ENCODE results near the gene COL20A1.
"Not testable (repeated sequence)": the region's sequence is repeated elsewhere in the genome, so short reads cannot be mapped to it uniquely, and the experiment has no call there.

Gene COL20A1

GRCh38 chr20:63322146-63322932, 29.4 kb downstream of the COL20A1 start:
- no peak for DNase-seq

DNA sequence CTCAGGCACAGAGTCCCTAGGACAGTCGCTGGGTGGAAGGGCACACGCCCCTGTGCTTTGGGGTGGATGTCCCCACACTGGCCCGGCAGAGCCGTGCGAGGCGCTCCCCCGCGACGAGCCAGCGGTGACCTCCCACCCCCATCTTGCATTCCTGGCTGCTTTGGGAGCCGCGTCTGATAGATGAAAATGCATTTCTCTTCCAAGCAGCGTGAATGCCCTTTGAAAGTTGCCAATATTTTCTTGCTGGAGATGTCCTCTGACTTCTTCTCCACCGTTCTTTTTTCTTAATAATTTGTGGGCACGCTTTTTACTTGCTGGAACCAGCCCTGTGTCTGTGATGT, 29.9 kb downstream of the COL20A1 start:
- no peak for DNase-seq

DNA sequence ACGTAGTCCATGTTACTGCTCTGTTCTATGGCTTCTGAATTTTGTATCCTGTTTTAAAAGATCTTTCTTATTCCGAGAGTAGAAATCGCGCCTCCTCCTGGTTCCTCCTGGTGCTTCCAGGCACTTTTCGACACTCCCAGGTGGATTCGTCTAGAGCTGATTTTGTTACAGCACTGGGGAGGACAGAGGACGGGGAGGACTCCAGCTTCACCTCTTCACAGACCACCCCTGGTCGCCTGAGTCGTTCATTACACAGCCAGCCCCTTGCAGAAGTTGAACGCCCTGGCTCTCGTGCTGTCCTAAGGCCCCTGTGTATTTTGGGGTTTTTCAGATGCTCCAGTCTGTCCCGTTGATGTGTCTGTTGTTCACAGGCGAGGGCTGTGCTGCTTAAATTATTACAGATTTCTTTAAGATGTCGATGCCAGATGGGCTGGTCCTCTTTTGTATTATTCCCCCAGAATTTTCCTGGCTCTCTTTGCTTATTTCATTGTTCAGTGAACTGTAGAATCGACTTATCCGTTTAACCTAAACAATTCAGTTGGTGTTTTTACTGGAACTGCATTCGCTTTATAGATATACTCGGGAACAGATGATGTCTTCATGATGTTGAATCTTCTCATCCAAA, 30.5 kb downstream of the COL20A1 start:
- no peak for DNase-seq

GRCh38 chr20:63325021-63325471, 32.1 kb downstream of the COL20A1 start:
- DNase-seq = no peak

DNA sequence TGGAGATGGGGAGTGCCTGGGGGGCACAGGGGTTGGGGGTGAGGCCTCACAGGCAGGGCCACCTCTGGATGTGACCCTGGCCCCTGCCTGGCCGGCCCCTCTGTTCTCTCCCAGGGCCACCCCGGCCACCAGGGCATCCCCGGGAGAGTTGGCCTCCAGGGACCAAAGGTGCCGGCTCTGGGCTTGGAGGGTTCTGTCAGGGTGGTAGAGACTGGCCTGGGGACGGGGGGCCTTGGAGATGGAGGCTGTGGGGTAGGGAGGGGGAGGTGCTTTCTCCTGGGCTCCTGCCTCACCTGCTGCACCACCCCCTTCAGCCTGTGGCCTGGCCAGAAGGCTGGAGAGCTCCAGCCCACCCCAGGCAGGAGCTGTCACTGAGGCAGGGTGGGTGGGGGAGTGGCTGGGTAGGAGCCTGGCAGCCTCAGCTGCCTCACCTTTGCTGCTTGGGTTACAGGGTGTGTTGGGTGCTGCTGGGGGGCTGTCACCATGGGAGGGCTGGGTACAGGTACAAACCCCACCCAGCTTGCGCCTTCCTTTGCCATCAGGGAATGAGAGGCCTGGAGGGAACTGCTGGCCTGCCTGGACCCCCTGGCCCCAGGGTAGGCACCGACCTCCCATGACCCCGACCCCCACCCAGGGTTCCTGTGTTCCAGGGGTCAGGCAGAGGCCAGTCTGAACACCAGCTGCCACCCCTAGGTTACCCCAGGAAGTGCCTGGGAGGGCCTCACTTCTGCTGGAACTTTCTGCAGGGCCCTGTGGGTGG, 32.7 kb downstream of the COL20A1 start:
- no peak for DNase-seq

GRCh38 chr20:63326314-63327230, 33.6 kb downstream of the COL20A1 start:
- DNase-seq = peak; percentile 10

GRCh38 chr20:63327231-63327745, 34.3 kb downstream of the COL20A1 start:
- no peak for DNase-seq

GRCh38 chr20:63328026-63328700, 35.2 kb downstream of the COL20A1 start:
- no peak for DNase-seq

DNA sequence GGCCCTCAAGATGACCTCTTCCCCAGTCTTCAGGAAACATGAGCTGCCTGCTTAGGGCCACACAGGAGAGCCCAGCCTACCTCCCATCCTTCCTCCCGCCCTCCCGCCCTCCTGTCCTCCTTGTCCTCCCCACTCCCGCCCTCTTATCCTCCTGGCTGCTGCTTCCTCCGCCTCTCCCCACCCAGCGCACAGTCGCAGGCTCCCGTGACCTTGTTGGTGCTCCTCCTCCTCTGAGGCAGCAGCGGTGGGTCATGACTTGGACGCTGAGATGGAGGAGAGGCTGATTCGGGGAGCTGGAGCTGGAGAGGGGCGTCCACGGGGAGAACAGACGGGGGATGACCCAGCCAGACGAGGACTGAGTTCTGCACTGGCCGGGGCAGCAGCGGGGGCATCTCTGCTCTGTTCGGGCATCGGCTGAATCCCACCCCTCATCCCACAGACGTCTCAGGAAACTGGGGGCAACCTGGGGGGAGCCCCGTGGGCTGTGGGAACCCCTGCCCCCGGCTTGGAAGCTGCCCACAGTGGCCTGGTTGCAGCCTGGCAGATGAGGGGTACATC, 35.8 kb downstream of the COL20A1 start:
- no peak for DNase-seq

DNA sequence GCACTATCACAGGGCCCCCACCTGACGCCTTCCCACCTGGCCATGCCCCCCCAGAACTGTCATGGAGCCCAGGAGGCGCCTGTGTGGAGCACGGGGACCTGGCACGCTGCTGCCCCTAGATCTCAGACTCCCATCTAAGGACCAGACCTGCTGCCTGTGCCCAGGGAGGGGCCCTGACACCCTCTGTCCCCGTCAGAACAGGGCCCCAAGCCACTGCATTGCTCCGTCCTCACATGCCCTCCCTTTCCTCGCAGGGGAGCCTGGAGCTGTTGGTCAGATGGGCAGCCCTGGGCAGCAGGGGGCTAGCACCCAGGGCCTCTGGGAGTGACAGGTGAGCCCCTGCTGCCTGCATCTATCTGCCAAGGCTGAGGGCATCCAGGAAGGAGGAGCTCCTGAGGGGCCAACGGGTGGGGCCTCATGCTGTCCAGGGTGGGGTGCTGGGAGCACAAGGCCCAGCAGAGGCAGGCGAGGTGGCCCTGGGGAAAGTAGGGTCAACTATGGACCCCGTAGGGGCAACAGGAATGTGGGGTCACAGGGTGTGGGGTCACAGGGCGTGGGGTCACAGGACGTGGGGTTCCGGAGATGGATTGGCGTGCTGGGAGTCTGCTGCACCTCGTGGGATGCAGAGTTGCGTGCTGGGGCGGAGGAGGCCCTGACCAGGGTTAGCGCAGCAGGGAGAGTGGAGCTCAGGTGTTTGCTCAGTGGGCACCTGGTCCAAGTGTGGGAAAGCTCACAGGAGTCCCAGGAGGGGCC, 36.5 kb downstream of the COL20A1 start:
- no peak for DNase-seq

GRCh38 chr20:63330084-63330760, 37.2 kb downstream of the COL20A1 start:
- no peak for DNase-seq

DNA sequence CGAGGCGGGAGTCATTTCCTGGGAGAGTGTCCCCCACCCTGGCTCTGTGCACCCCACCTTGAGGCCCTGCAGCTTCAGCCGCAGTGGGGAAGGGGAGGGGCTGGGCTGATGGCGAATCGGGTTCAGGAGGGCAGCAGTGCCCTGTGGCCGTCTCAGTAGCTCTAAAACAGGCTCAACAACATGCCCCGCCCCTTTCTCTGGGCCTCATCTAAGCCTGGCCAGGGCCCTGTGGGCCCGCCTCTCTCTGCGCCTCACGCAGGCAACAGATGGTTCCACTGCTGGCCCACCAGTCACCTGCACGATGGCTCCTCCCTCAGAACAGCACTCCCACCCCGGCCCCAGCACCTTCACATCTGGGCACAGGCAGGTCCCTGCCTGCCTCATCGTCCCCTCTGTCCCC, 38.0 kb downstream of the COL20A1 start:
- no peak for DNase-seq

DNA sequence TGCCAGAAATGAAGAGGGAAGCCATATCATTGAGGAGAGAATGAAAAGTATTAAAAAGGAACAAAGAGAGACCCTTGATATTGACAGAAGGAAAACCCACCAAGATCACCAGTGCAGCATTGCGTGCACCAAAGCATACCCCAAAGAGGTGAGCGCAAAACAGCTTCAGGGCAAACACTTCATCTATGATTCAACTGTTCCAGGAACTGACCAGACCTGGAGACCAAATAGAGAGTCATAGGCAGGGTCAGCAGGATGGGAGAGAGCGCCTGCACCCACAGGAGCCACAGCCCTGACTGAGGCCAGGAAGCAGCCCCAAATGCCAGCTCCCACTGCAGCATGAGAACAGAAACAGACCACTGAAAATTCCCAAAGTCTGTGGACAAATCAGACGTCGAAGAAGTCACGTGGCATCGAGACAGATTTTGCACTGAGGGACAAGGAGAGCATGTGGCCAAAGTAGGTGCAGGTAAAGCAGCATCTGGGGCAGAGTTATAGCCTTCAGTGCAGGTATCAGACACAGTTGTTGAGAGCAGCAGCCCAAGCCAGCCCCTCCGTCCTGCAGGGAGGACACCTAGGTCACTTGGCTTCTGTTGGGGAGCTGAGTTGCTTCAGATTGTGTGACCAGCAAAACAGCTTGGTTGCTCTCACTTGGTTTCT, 38.9 kb downstream of the COL20A1 start:
- DNase-seq = no peak

- no peak for DNase-seq
Measured at GRCh38 chr20:63332488-63333240, 39.7 kb downstream of the COL20A1 start.

- DNase-seq = no peak
Measured at GRCh38 chr20:63333241-63333836, 40.4 kb downstream of the COL20A1 start.

DNA sequence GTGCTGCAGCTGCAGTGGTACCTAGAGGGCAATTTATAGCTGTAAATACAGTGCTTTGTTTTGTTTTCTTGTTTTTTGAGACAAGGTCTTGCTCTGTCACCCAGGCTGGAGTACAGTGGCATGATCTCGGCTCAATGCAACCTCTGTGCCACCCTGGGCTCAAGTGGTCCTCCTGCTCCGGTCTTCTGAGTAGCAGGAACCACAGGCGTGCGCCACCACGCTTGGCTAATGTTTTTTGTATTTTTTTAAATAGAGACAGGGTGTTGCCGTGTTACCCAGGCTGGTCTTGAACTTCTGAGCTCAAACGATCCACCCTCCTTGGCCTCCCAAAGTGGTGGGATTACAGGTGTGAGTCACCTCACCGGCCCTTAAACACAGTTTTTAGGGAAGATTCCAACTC, 41.4 kb downstream of the COL20A1 start:
- DNase-seq = no peak

DNA sequence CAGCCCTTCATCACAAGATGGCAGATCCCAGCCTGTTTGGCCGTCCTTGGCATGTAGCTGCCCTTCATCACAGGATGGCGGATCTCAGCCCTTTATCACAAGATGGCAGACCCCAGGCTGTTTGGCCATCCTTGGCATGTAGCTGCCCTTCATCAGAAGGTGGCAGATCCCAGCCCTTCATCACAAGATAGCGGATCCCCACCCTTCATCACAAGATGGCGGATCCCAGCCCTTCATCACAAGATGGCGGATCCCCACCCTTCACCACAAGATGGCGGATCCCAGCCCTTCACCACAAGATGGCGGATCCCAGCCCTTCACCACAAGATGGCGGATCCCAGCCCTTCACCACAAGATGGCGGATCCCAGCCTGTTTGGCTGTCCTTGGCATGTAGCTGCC, 42.1 kb downstream of the COL20A1 start:
- not testable (repeated sequence) for DNase-seq

DNA sequence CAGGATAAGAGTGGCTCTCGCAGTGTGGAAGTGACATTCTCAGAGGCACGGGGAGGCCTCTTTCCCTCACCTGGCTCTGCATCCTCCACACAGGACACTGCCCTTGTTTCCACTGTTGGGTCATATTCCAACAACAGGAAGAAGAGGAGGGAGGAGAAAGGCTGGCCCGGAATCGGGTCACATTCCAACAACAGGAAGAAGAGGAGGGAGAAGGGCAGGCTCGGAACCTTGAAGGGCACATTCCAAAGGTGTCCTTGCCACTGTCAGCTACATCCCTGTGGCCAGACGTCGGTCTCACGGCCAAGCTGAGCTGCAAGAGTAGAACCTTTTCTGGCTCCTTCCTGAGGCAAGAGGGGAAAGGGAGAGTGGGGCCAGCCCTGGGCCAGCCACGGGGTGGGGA, 42.7 kb downstream of the COL20A1 start:
- DNase-seq = no peak
